Hypothalamus (tissue), 51 donors: ENCODE results near the gene TRAF3IP1.
"Not testable (repeated sequence)": the region's sequence is repeated elsewhere in the genome, so short reads cannot be mapped to it uniquely, and the experiment has no call there.

Source experiments
- DNase-seq, 51 donors: peaks; one replicate each; lab custom pipeline; 2025; lab: John Stamatoyannopoulos, UW

The TRAF3IP1 gene, protein sequence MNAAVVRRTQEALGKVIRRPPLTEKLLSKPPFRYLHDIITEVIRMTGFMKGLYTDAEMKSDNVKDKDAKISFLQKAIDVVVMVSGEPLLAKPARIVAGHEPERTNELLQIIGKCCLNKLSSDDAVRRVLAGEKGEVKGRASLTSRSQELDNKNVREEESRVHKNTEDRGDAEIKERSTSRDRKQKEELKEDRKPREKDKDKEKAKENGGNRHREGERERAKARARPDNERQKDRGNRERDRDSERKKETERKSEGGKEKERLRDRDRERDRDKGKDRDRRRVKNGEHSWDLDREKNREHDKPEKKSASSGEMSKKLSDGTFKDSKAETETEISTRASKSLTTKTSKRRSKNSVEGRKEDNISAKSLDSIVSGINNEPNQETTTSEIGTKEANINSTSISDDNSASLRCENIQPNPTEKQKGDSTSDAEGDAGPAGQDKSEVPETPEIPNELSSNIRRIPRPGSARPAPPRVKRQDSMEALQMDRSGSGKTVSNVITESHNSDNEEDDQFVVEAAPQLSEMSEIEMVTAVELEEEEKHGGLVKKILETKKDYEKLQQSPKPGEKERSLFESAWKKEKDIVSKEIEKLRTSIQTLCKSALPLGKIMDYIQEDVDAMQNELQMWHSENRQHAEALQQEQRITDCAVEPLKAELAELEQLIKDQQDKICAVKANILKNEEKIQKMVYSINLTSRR

GRCh38 chr2:238320246-238320647 lies at the start of gene TRAF3IP1:
Gene TRAF3IP1 (plus strand): TSS chr2:238320518. CDS start chr2:238320663, 145 bp downstream.
- peak; percentile 7 to 96 (median 88) for DNase-seq

GRCh38 chr2:238270606-238271005 lies 49.7 kb upstream of the TRAF3IP1 start:
- DNase-seq = no peak

DNA sequence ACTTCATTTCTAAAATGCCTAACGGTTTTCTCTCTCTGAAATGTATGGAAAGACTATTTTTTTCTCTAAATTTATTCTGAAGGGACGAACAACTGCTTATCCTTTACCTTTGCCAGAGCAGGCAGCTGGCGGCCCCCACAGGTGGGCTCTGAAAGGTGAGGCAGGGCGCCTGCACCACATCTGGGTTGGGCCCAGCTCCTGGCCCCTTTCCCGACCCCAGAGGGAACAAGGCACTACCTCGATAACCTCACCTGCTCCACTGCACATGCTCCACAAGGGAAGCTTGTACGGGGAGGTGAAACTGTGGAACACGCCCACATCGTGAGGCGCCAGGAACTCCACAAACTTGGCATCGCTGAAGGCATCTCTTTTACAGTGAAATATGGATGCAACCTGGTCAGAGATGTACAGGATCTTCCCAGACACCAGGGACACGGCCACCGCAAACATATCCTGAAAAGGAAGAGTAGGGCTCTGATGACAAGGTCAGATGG lies 49.2 kb upstream of the TRAF3IP1 start:
- no peak for DNase-seq

- DNase-seq = not testable (repeated sequence)
These were observed 48.6 kb upstream of the TRAF3IP1 start for GRCh38 chr2:238271686-238272085.

GRCh38 chr2:238272156-238272555 lies 48.2 kb upstream of the TRAF3IP1 start:
- DNase-seq = no peak

GRCh38 chr2:238273433-238273832 lies 46.9 kb upstream of the TRAF3IP1 start:
- DNase-seq = not testable (repeated sequence)

DNA sequence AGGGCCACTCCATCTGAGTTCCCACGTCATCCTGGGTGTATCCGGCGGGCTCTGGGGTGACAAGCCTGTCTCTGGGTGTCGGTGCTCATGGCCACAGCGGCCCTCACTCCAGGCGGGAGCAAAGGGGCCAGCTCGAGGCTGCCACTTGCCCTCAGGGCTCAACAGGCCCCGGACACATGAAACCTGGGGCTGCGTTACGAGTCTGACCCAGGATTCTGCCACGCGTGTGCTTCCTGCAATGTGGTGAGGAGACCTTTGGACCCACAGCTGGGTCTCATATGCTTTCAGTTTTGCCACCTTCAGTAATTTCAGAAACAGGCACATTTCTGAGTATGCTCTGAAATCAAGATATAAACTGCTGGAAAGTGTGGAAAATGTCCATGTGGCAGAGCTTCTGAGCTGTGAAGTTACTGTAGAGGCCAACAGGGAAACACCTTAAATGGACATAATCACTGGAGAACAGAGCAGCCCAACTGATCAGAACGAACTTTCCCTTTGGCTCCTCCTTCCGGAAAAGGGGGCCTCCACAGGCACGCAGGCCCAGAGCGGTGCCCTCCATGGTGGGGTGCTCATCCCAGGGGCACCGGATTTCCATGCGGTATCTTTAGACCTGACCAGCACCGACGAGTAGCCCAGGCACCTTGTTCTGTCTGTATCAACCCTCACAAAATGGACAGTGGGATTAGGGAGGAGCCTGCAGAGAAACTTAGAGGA lies 46.0 kb upstream of the TRAF3IP1 start:
- no peak for DNase-seq

- no peak for DNase-seq
These were observed 42.6 kb upstream of the TRAF3IP1 start for GRCh38 chr2:238277695-238278094.

GRCh38 chr2:238278626-238279323 lies 41.5 kb upstream of the TRAF3IP1 start:
- no peak for DNase-seq

DNA sequence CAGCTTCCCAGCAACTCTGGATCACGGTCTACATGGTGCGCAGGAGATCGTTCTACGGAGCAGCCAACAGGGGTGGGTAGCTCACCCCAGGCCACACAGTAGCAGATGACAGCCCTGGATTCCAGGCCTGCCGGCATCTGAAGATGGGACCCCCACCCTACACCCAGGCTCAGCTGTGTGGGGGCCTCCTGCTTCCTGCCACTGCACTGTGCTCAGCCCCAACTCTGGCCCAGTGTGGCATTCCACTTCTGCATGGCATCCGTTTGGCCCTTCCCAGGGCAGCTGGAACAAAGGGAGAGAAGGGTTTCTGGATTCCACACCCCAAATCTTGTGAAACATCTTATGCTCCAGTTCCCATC lies 41.0 kb upstream of the TRAF3IP1 start:
- DNase-seq = no peak

DNA sequence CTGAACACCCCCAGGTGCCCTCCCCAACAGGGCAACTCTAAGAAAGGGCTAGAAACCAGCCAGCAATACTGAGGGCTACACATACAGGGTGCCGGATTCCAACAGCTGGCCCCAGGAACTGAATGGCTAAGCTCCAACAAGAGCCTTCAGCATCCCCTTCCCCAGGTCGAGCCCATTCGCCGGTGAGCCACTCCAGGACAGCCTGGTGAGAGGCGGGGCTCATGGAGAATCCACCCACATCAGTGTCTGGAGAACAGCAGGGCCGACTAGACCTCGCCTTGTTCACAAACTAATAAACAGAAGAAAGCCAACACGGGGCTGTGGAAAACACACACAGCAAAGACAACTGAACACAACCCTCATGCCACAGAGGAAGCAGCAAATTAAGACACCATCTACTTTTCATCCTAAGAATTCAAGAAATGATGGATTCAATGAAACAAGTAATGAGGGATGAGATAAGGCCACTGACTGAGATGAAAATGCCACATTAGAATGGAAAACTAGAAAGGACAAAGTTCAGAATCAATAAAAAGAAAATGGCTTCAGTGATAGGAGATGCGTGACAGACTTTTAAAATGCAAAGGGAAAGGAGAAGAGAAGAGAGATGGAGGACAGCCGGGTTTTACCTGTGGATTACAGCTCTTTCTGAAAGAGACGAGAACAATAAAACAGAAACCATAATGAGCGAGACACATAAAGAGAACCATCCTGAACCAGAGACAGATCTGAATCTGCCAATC lies 40.1 kb upstream of the TRAF3IP1 start:
- no peak for DNase-seq

DNA sequence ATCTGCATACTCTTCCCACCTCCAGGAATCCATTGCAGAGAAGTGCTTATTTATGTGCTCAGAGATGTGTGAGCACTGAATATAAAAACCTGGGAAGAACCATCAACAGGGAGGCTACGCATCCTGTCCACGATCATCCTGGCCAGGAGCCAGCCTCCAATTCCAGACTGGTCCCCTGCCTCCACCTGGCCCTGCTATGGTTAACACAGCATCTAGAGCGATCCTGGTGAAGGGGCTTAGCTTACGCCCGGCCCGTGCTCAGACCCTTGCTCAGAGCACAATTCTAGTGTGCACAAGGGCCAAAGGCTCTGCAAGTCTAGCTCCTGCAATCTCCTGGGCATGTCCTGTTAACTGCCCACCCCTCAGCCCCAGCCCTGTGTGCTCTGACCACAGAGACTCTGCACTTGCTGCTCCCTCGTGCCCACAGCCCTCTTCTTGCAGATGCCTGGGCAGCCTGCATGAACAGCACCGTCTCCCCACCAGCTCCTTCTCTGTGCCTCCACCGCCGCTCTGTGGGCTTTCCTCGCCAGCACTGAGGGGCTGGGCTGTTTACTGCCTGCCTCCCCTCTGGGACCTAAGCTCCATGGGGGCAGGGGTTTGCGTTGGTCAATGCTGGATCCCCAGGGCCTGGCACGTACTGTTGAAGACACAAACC lies 38.4 kb upstream of the TRAF3IP1 start:
- no peak for DNase-seq

- no peak for DNase-seq
These were observed 37.2 kb upstream of the TRAF3IP1 start for GRCh38 chr2:238282861-238283738.

- no peak for DNase-seq
These were observed 35.4 kb upstream of the TRAF3IP1 start for GRCh38 chr2:238284802-238285515.

DNA sequence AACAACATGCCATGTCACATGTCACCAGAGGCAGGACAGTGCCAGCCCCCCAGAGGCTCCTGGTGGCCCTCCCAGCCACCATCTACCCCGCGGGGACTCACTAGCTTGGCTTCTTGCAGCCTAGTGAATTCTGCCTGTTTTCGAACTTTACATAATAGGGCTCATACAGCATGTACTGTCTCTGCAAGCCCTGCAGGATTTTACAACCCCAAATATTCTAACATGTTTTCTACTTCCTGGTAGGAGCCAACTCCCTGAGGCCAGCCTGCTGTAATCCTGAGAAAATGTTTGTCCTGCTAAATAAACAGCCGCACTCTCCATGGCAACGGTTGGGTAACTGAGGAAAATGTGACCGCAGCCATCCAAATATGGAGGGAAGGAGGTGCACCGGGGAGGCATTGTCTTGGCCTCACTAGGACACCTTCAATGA lies 34.6 kb upstream of the TRAF3IP1 start:
- DNase-seq = peak in 23 of 51 donors; percentile 11 to 63 (median 31)

DNA sequence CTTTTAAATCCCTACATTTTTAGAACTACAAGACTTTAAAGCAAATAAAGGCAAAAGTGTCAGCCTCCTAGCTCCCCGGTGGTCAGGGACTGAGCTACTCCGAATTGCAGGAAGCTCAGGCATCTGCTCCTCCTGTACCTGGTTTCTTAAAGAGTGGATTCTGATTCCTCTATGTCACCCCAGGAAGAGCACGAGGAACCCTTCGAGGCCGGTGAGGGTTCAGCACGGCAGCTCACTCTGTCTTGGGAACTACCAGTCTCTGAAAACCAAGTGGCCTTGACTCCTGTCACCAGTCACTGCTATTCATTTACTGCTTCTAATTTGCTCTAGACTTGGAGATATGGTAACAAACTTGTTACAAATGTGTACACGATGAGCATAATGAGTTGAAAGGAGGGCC lies 34.2 kb upstream of the TRAF3IP1 start:
- peak in 1 of 51 donors; percentile 42 for DNase-seq

DNA sequence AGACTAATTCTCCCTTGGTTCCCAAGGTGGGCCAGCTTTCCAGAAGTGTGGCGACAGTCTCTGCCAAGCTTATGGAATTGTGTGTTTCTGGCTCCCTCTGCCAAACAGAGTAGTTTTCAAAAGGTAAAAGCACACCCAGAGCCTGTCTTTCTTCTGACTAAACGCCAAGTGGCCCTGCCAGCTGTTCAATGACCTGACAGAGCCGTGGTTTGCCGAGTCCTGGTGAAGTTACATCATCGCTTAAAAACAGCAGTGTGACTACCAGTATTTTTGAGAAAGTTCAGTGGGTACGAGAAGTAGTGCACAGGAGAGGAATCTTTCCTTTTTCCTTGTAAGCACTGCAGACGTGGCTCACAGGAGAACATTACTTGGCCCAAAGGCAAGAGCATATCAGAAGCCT lies 33.8 kb upstream of the TRAF3IP1 start:
- DNase-seq = peak in 21 of 51 donors; percentile 17 to 63 (median 38)
